Lung (tissue), 12 donors: ENCODE results near the gene PLEKHG2. TPM values are rescaled to one million over a fixed set of nuclear protein-coding genes. Genes with fewer than 3 reads are reported as not detected.

ENCODE experiments used
- ATAC-seq: fragments of 200-7000 bp; cut with Tn5 transposase; one replicate; pipeline ENCODE4 v1.9.1; 2020; ENCODE audit warnings: moderate number of reproducible peaks; ENCODE audit not compliant: insufficient read depth, low FRiP score
- DNase-seq, 3 donors: peaks; one replicate each; pipeline ENCODE4 v3.0.0-alpha.2; 2013 to 2017
- H3K27ac ChIP-seq, 2 donors: one replicate each; pipeline ENCODE4 v1.5.1; 2013; ENCODE audit warnings: mild to moderate bottlenecking in 2 of 2, moderate library complexity in 2 of 2, control low read depth in 1 of 2, inconsistent platforms in 1 of 2, low read depth in 1 of 2, low read length in 1 of 2
- H3K27me3 ChIP-seq, 3 donors: one replicate each; pipeline ENCODE4 v1.5.1; 2013; ENCODE audit warnings: low read length in 2 of 3; ENCODE audit not compliant: control insufficient read depth in 3 of 3, insufficient read depth in 3 of 3
- H3K36me3 ChIP-seq, 4 donors: one replicate each; pipeline ENCODE4 v1.5.1; 2013; ENCODE audit warnings: low read length in 4 of 4, mild to moderate bottlenecking in 1 of 4, moderate library complexity in 1 of 4; ENCODE audit not compliant: control insufficient read depth in 4 of 4, insufficient read depth in 4 of 4
- H3K4me1 ChIP-seq, 5 donors: one replicate each; pipeline ENCODE4 v1.5.1; 2013; ENCODE audit warnings: low read length in 5 of 5, mild to moderate bottlenecking in 2 of 5, moderate library complexity in 1 of 5; ENCODE audit not compliant: control insufficient read depth in 5 of 5, insufficient read depth in 5 of 5
- H3K4me3 ChIP-seq: one replicate; pipeline ENCODE4 v1.5.1; 2013; ENCODE audit warnings: mild to moderate bottlenecking, control low read depth, moderate library complexity
- H3K9ac ChIP-seq, 2 donors: one replicate each; pipeline ENCODE4 v1.5.1; 2013; ENCODE audit warnings: low read length in 2 of 2, control low read depth in 1 of 2; ENCODE audit not compliant: insufficient read depth in 1 of 2
- H3K9me3 ChIP-seq, 4 donors: one replicate each; pipeline ENCODE4 v1.5.1; 2013; ENCODE audit warnings: low read length in 3 of 4, mild to moderate bottlenecking in 1 of 4, moderate library complexity in 1 of 4; ENCODE audit not compliant: control insufficient read depth in 4 of 4, insufficient read depth in 3 of 4
- CTCF ChIP-seq: IDR thresholded peaks from 2 replicates; pipeline ENCODE4 v1.5.1; 2012; ENCODE audit warnings: mild to moderate bottlenecking; ENCODE audit errors: control extremely low read depth, extremely low read depth
- WGBS, 2 donors: extraction: QIAGEN DNeasy Blood & Tissue Kit; methylation state at CpG; one replicate each; pipeline ENCODE4 v1.1.7; 2013; 5-methylcytosine and 5-hydroxymethylcytosine counted together
- polyA plus RNA-seq, 2 donors: library from polyadenylated mRNA; stranded (reverse); fragments of 200-250 nt; gene quantifications; one replicate each; pipeline ENCODE4 v1.2.1, GENCODE V29; 2013
- total RNA-seq, 2 donors: library from RNA; depleted of rRNA in 1 of 2; stranded (reverse); fragments of >200 nt in 1 of 2; gene quantifications; one replicate each; pipeline ENCODE4 v1.2.1, GENCODE V29; 2014 to 2021
- donor health status: control.
- donor health status: control.
- donor health status: Bipolar disorder and iron deficiency.
- donor health status: healthy.
- donor health status: DM: yes; HTN: yes; CAD: no.

The PLEKHG2 gene
- total and polyA plus RNA-seq, 4 donors = 15.5 to 52.7 (median 27.2) TPM

DNA sequence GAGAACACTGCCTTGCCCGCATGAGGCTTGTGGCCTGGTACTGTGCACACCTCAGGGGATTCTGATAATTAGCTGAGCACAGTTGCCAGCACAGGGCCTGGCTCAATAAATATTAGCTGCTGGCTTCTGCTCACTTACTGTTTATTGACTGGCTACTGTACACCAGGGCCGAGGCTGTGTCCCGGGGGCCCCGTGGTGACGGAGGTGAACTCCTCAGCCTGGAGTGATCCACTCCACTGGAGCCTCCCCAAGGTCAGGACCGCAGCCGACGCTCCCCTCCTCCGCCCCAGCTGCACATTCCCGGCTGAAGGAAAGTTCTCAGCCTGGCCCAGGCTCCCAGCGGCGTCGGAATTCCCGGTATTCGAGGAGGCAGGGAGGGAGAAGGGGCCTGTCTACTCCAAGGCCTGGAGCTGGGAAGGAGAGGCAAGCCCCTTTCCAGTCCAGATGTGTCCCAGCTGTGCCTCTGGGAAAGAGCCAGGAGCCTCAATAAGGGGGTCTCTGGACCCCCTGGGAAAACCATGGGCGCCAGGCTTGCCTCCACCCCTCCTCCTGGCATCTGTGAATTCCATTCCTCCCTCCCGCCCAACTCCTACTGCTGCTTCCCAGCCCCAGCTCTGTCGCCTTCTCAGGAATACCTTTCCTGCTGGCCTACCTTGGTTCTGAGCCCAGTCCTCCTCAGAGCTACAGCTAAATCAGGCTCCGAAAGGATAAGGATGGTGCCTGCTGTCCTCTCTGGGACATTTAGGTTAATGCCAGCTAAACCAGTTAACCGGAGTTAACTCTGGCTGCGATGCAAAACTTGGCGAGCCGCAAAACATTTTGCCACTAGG lies 16.0 kb downstream of the PLEKHG2 start:
- 34 to 36% methylated on average over 22 to 23 of the region's 23 CpGs for WGBS, 2 donors
- Histone ChIP-seq H3K9ac (peak overlapping the region in 1 of 2 donors; percentile 70), H3K4me1 (peaks cover 0 to 13% (median 7%) of the 10 kb centered on the region in 5 donors), H3K27ac (peak overlapping the region; percentile 50 to 88), H3K27me3 (no peaks in the 10 kb centered on the region), H3K36me3 (peaks cover 14 to 23% (median 15%) of the 10 kb centered on the region in 4 donors), H3K9me3 (no peaks in the 10 kb centered on the region), H3K4me3 (no peak overlapping the region)
- no peak for TF ChIP-seq CTCF
- DNase-seq (peak; percentile 90 to 95 (median 94)), ATAC-seq (peak; percentile 16)

GRCh38 chr19:39430675-39431593 lies 18.5 kb downstream of the PLEKHG2 start:
- Histone ChIP-seq H3K9ac (no peak overlapping the region), H3K36me3 (peaks cover 18 to 26% (median 20%) of the 10 kb centered on the region in 4 donors), H3K4me3 (no peak overlapping the region), H3K27ac (peak overlapping the region; percentile 46 to 96), H3K27me3 (no peaks in the 10 kb centered on the region), H3K4me1 (peaks cover 10 to 26% (median 15%) of the 10 kb centered on the region in 5 donors), H3K9me3 (no peaks in the 10 kb centered on the region)
- 44 to 50% methylated on average over 25 of the region's 25 CpGs for WGBS, 2 donors
- no peak for TF ChIP-seq CTCF
- ATAC-seq (peak; percentile 60), DNase-seq (peak in 2 of 3 donors; percentile 54 to 63)

- TF ChIP-seq CTCF = no peak
- no peaks in the 10 kb centered on the region for H3K27me3 ChIP-seq
- WGBS, 2 donors = 86 to 96% methylated on average over 8 of the region's 8 CpGs
- no peak overlapping the region for H3K4me3 ChIP-seq
- ATAC-seq = no peak
- DNase-seq = no peak
- H3K9me3 ChIP-seq = no peaks in the 10 kb centered on the region
- peaks cover 18 to 26% (median 20%) of the 10 kb centered on the region in 4 donors for H3K36me3 ChIP-seq
- H3K4me1 ChIP-seq = peaks cover 11 to 32% (median 15%) of the 10 kb centered on the region in 5 donors
- H3K27ac ChIP-seq = no peak overlapping the region
- no peak overlapping the region for H3K9ac ChIP-seq
These were observed 20.2 kb downstream of the PLEKHG2 start for GRCh38 chr19:39432677-39433025.
